H9 (cell line): ENCODE results near the gene TERT. TPM values are rescaled to one million over a fixed set of nuclear protein-coding genes. Genes with fewer than 3 reads are reported as not detected.

Experiments
- DNase-seq: peaks from one replicate; pipeline ENCODE4 v3.0.0-alpha.2; 2017
- H2AFZ ChIP-seq: one replicate; pipeline ENCODE4 v1.6.1; 2013; ENCODE audit warnings: mild to moderate bottlenecking, low read length, control low read depth, moderate library complexity
- H2AK5ac ChIP-seq: 2 replicates; pipeline ENCODE4 v1.6.1; 2013; ENCODE audit warnings: low read length, control low read depth, mixed read lengths; ENCODE audit not compliant: insufficient read length
- H2BK120ac ChIP-seq: one replicate; pipeline ENCODE4 v1.6.1; 2013; ENCODE audit warnings: low read depth, mild to moderate bottlenecking, low read length, control low read depth, inconsistent platforms; ENCODE audit not compliant: poor library complexity, severe bottlenecking
- H2BK12ac ChIP-seq: 2 replicates; pipeline ENCODE4 v1.6.1; 2013; ENCODE audit warnings: low read length, control low read depth, mixed read lengths, low read depth; ENCODE audit not compliant: insufficient read length
- H2BK15ac ChIP-seq: 2 replicates; pipeline ENCODE4 v1.6.1; 2013; ENCODE audit warnings: low read depth, low read length, control low read depth
- H2BK20ac ChIP-seq: one replicate; pipeline ENCODE4 v1.6.1; 2013; ENCODE audit warnings: low read depth, mild to moderate bottlenecking, low read length, control low read depth, inconsistent platforms; ENCODE audit not compliant: poor library complexity, severe bottlenecking
- H2BK5ac ChIP-seq: 2 replicates; pipeline ENCODE4 v1.6.1; 2013; ENCODE audit warnings: low read length, control low read depth, mixed read lengths; ENCODE audit not compliant: insufficient read length
- H3K14ac ChIP-seq: 2 replicates; pipeline ENCODE4 v1.6.1; 2013; ENCODE audit warnings: low read length, control low read depth; ENCODE audit not compliant: insufficient read depth
- H3K18ac ChIP-seq: 2 replicates; pipeline ENCODE4 v1.6.1; 2013; ENCODE audit warnings: low read depth, mild to moderate bottlenecking, mixed read lengths, low read length, control low read depth; ENCODE audit not compliant: insufficient read length
- H3K23ac ChIP-seq: 2 replicates; pipeline ENCODE4 v1.6.1; 2013; ENCODE audit warnings: low read length, control low read depth, mixed read lengths, low read depth; ENCODE audit not compliant: insufficient read length
- H3K23me2 ChIP-seq: 2 replicates; pipeline ENCODE4 v1.6.1; 2013; ENCODE audit warnings: low read depth, mild to moderate bottlenecking, mixed read lengths, low read length, control low read depth; ENCODE audit not compliant: insufficient read length, poor library complexity, severe bottlenecking
- H3K27ac ChIP-seq: 2 replicates; pipeline ENCODE4 v1.5.1; 2013; ENCODE audit warnings: low read length, control low read depth, mixed read lengths, low read depth; ENCODE audit not compliant: insufficient read length
- H3K27me3 ChIP-seq: 2 replicates; pipeline ENCODE4 v1.6.1; 2013; ENCODE audit warnings: low read length, control low read depth, inconsistent platforms; ENCODE audit not compliant: insufficient read depth
- H3K4ac ChIP-seq: 2 replicates; pipeline ENCODE4 v1.6.1; 2013; ENCODE audit warnings: low read depth, mild to moderate bottlenecking, control low read depth, inconsistent platforms, low read length, moderate library complexity
- H3K4me1 ChIP-seq: 2 replicates; pipeline ENCODE4 v1.6.1; 2013; ENCODE audit warnings: low read length, control low read depth, inconsistent platforms; ENCODE audit not compliant: insufficient read depth
- H3K4me2 ChIP-seq: 2 replicates; pipeline ENCODE4 v1.6.1; 2013; ENCODE audit warnings: low read length, control low read depth, mixed read lengths; ENCODE audit not compliant: insufficient read length, insufficient read depth
- H3K56ac ChIP-seq: 2 replicates; pipeline ENCODE4 v1.6.1; 2013; ENCODE audit warnings: low read depth, mild to moderate bottlenecking, mixed read lengths, low read length, control low read depth; ENCODE audit not compliant: insufficient read length
- H3K79me1 ChIP-seq: 2 replicates; pipeline ENCODE4 v1.6.1; 2013; ENCODE audit warnings: low read depth, mild to moderate bottlenecking, moderate library complexity, low read length, control low read depth, inconsistent platforms; ENCODE audit not compliant: insufficient read depth, poor library complexity, severe bottlenecking
- H3K79me2 ChIP-seq: 2 replicates; pipeline ENCODE4 v1.6.1; 2013; ENCODE audit warnings: low read length, control low read depth, inconsistent platforms; ENCODE audit not compliant: insufficient read depth
- H3K9ac ChIP-seq: 2 replicates; pipeline ENCODE4 v1.6.1; 2013; ENCODE audit warnings: low read length, control low read depth, mixed read lengths; ENCODE audit not compliant: insufficient read length; ENCODE audit errors: extremely low read depth
- H3K9me3 ChIP-seq: one replicate; pipeline ENCODE4 v1.6.1; 2013; ENCODE audit warnings: low read depth, low read length, inconsistent platforms; ENCODE audit not compliant: control insufficient read depth
- H3T11ph ChIP-seq: one replicate; pipeline ENCODE4 v1.6.1; 2013; ENCODE audit warnings: mild to moderate bottlenecking, low read length, control low read depth, inconsistent platforms
- H4K20me1 ChIP-seq: one replicate; pipeline ENCODE4 v1.6.1; 2013; ENCODE audit not compliant: control insufficient read depth, insufficient read length, insufficient read depth
- H4K5ac ChIP-seq: 2 replicates; pipeline ENCODE4 v1.6.1; 2013; ENCODE audit warnings: low read depth, mild to moderate bottlenecking, mixed read lengths, low read length, control low read depth; ENCODE audit not compliant: insufficient read length
- H4K8ac ChIP-seq: replicated peaks from 2 replicates; pipeline ENCODE4 v1.6.1; 2013; ENCODE audit warnings: low read length, control low read depth, mixed read lengths, low read depth; ENCODE audit not compliant: insufficient read length
- H4K91ac ChIP-seq: 2 replicates; pipeline ENCODE4 v1.6.1; 2013; ENCODE audit warnings: low read depth, mild to moderate bottlenecking, moderate library complexity, mixed read lengths, low read length, control low read depth; ENCODE audit not compliant: insufficient read length
- H3K27ac Mint-ChIP-seq, 3 experiments: 2 replicates in 2 of 3; 3 replicates in 1 of 3; pipeline ENCODE4 v1.8.0; 2020 to 2021; ENCODE audit warnings: mixed read lengths in 3 of 3, mild to moderate bottlenecking in 1 of 3, moderate library complexity in 1 of 3
- H3K27me3 Mint-ChIP-seq: 2 replicates; pipeline ENCODE4 v1.8.0; 2021; ENCODE audit warnings: low read depth, mild to moderate bottlenecking, moderate library complexity, mixed read lengths
- H3K36me3 Mint-ChIP-seq, 3 experiments: 2 replicates in 2 of 3; 3 replicates in 1 of 3; pipeline ENCODE4 v1.8.0; 2020 to 2021; ENCODE audit warnings: low read depth in 3 of 3, mixed read lengths in 3 of 3; ENCODE audit not compliant: insufficient read depth in 1 of 3
- H3K4me1 Mint-ChIP-seq, 2 experiments: 2 replicates each; pipeline ENCODE4 v1.8.0; 2020; ENCODE audit warnings: mixed read lengths in 2 of 2
- H3K4me3 Mint-ChIP-seq, 2 experiments: 2 replicates in 1 of 2; 3 replicates in 1 of 2; pipeline ENCODE4 v1.8.0; 2020 to 2021; ENCODE audit warnings: mild to moderate bottlenecking in 2 of 2, mixed read lengths in 2 of 2, moderate library complexity in 1 of 2
- H3K9me3 Mint-ChIP-seq, 2 experiments: 2 replicates in 1 of 2; 3 replicates in 1 of 2; pipeline ENCODE4 v1.8.0; 2020; ENCODE audit warnings: mild to moderate bottlenecking in 2 of 2, mixed read lengths in 2 of 2, moderate library complexity in 1 of 2
- CTCF ChIP-seq: fragments of 200-600 bp; sonication (generic); conservative IDR thresholded peaks from 3 replicates; pipeline ENCODE4 v1.8.0; 2021; ENCODE audit warnings: antibody characterized with exemption, mild to moderate bottlenecking
- WGBS: extraction: QIAGEN DNeasy Blood & Tissue Kit; methylation state at CpG from one replicate; pipeline ENCODE4 v1.1.7; 2013; ENCODE audit warnings: missing lambda C conversion rate, low lambda C conversion rate, mixed read lengths; ENCODE audit not compliant: insufficient read length; ENCODE audit errors: extremely low coverage; 5-methylcytosine and 5-hydroxymethylcytosine counted together
- total RNA-seq: library from RNA; stranded (reverse); gene quantifications from 2 replicates; pipeline ENCODE4 v1.2.1, GENCODE V29; 2021

TERT gene
- total RNA-seq, 1 experiment from 2014 or later, result 15.5 TPM

- H3K23ac ChIP-seq, result no peak overlapping the region
- no peak overlapping the region for H2AFZ ChIP-seq
- Mint-ChIP-seq H3K36me3 (peaks cover 21 to 37% (median 29%) of the 10 kb centered on the region in 3 experiments; a peak in 6 of 7 replicates), H3K4me1 (no peaks in the 10 kb centered on the region), H3K27me3 (peaks cover 1% of the 10 kb centered on the region; the same call in 1 of the 2 replicates), H3K4me3 (no peak overlapping the region), H3K27ac (peak overlapping the region in 1 of 3 experiments; percentile 16; a peak in 1 of 7 replicates), H3K9me3 (no peaks in the 10 kb centered on the region)
- H3K27ac ChIP-seq, result no peak overlapping the region
- no peaks in the 10 kb centered on the region for H3K79me1 ChIP-seq
- no peaks in the 10 kb centered on the region for H4K20me1 ChIP-seq
- no CpG with 5 or more reads among the region's 13 CpGs for WGBS
- H3K27me3 ChIP-seq, result no peaks in the 10 kb centered on the region
- no peak overlapping the region for H3K18ac ChIP-seq
- H2BK120ac ChIP-seq, result no peak overlapping the region
- no peak overlapping the region for H4K91ac ChIP-seq
- no peak overlapping the region for H3K4ac ChIP-seq
- no peak for DNase-seq
- no peaks in the 10 kb centered on the region for H3K4me1 ChIP-seq
- no peak overlapping the region for H2AK5ac ChIP-seq
- H3K14ac ChIP-seq, result no peak overlapping the region
- H2BK20ac ChIP-seq, result no peak overlapping the region
- H2BK5ac ChIP-seq, result no peak overlapping the region
- no peaks in the 10 kb centered on the region for H3K79me2 ChIP-seq
- no peak for TF ChIP-seq CTCF
- H2BK15ac ChIP-seq, result no peak overlapping the region
- peak overlapping the region; percentile 12 for H4K5ac ChIP-seq
- no peak overlapping the region for H4K8ac ChIP-seq
- H3K9ac ChIP-seq, result no peak overlapping the region
- no peak overlapping the region for H3T11ph ChIP-seq
- H3K4me2 ChIP-seq, result no peak overlapping the region
- no peak overlapping the region for H2BK12ac ChIP-seq
- no peak overlapping the region for H3K56ac ChIP-seq
- H3K9me3 ChIP-seq, result no peaks in the 10 kb centered on the region
- no peaks in the 10 kb centered on the region for H3K23me2 ChIP-seq
These were observed 26.2 kb downstream of the TERT start for GRCh38 chr5:1268666-1269065.
